Activated T-cell treated with anti-CD3 and anti-CD28 coated beads for 4 hours (primary cell): ENCODE data around the gene MPEG1.

Source experiments
- DNase-seq: peaks from one replicate; pipeline ENCODE4 v3.0.0-alpha.2; 2020

MPEG1 gene

DNA sequence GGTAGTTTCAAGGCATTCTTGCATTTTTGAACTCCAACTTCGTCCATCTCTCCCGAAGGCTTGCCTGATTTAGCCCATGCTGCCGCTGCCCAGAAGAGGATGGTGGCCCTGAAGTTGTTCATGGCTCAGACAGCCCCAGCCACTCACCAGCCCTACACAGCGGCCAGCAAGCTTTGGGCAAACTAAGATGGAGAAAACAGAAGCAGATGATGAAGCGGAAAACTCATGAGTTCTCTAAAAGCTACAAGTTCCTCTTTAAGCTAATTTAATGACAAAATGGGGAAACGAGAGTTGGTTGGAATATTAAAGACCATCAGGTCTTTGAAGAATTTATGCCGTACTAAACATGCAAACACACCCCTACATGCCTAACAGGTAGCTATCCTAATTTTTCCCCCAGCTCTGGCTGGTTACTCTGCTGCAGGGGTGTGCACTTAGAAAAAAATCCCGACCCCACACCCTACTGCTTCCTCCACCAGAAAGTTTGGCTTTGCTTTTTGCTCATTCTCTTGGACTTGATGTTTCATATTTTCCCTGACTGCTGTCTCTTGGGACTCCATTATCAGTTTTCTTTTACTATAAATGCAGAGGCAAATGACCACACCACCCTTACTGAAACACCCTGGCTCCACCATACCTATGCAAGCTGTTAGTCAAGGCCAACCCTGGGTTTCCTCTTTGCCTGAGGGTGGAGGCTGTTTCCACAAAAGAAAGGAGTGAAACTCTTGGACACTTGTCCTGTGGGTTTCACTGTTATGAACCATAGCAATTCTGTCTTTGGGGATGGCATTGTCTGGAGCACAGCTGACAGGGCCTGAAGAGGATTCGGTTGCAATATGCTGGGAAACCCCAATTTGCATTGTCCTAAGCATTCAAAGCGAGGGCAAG is at the start of gene MPEG1:
Gene MPEG1, minus strand, starts transcription at position 184 of the 888 bp plus-strand sequence. Its CDS starts 62 bp downstream, at position 122.
- no peak for DNase-seq

DNA sequence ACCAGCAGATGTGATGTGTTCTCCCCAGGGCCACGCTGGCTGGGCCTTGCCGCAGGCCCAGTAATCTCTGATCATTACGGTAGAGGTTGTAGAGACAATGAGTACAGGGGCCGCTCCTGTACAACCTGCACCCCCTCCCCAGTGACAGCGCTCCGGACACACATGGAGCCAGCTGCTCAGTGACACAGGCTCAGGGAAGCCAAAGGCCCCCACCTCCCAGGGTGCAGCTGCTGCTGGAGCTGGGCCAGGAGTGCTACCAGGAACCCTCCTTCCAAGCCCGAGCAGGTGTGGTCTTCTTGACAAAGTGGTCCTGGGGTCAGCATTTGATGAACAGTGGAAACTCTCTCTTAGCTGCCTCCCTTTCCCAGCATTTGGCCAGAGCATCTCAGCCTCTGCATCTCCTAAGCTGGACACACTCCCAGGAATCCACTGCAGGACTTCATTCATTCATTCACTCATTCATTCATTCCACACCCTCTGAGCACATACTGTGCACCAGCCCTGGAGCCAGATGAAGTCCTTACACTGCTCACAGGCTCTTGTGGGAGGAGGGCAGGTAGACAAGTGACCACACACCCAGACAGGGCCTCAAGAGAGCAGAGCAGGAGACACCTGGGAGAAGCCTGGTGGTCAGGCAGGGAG is 49.6 kb upstream of the MPEG1 start:
- no peak for DNase-seq

DNA sequence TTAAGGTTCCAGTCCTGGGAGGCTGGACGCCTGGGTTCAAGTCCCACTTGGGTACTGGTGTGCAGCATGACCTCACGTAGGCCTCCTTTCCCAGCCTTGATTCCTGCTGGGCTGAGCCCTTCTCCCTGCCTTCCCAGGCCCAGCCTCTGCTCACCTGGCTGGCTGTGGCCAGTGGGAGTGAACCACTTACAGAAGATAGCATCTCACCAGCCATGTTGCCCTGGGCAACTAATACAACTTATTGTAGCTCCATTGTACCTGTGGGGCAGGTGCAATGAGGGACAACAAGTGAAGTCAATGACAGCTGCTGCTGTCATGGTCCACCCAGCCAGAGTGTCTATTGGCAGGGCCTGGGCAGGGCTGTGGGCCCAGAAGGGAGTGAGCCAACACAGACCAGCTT is 48.4 kb upstream of the MPEG1 start:
- no peak for DNase-seq

DNA sequence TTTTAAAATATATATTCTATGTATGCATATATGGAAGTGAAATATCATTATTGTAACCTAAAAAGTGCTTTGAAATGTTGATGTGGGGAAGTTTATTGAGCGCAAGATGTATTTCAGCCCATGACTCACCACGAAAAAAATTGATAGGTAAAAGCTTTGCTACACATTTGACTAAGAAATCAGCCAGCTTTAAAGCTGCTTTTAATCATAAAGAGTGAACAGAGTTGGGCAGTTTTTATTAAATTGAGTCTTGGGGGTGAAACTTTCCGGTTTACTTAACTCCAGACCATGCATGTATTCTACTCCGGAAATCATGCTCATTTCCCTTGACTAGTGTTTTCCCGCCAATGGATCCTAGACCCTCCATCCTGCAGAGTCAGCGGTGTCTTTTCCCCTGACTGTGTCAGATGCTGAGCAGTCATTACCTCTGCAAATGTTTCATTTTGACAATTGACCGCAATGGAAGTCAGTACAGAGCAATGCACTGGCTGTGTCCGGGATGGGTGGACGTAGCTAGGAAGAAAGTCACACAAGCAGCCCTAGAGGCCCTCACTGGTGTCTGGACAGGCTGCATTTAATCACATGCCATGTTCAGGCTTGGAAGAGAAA is 47.2 kb upstream of the MPEG1 start:
- DNase-seq, result no peak

- DNase-seq, result no peak
Measured at GRCh38 chr11:59259047-59259446, 46.3 kb upstream of the MPEG1 start.

- no peak for DNase-seq
Measured at GRCh38 chr11:59255281-59255680, 42.6 kb upstream of the MPEG1 start.

DNA sequence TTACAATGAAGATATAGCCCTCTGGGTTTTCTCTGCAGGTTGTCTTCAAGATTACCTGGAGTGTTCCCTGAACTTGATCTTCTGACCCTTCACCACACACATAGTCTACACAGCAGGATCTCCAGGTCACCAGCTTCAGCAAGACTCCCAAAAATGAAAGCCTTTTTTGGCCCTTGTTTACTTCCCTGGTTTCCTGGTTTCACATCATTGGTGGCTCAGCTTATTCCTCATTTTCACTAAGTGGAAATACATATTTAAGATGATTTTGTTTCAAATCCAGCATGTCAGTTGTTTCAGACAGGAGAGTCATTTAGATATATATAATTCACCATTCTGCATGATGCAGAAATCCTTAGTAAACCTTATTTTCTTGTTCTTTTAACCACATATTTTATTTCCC is 41.6 kb upstream of the MPEG1 start:
- no peak for DNase-seq

GRCh38 chr11:59253001-59253400 is 40.3 kb upstream of the MPEG1 start:
- no peak for DNase-seq

DNA sequence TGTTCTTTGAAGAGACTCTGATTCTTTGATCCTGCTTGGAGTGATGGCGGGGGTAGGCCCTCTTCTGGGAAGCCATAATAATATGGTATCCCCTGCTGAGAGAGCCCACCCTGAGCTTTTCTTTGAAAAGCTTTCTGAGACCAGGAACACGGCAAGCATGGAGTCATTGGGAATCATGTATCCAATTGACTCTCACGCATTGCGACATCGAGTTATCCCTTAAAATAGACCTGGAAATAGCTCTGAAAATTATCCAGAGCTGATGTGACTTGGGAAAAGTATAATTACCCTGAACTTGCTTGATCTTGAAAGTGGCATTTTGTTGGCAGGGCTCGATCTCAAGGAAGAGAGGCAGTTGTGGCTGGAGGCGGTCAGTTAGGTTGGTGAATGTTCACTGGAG is 36.8 kb upstream of the MPEG1 start:
- no peak for DNase-seq

GRCh38 chr11:59247531-59248227 is 35.0 kb upstream of the MPEG1 start:
- DNase-seq, result no peak

GRCh38 chr11:59243633-59244032 is 30.9 kb upstream of the MPEG1 start:
- DNase-seq, result no peak

DNA sequence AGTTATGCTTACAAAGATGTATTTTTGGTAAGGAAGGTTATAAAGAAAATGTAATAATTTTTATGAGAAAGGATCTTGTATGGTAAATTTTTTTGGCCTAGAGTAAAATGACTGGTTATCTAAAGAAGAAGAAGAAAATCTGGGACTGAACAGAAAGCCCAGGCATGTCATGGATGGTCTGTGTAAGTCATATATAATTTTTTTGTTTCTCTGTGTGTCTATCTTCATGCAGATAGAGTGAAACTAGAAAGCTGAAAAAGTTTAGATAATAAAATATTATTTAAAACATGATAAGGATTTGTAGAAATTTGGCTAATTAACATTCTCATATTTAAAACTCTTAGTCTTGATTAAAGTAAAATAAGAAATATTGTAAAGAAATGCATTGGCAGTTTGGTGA is 27.6 kb upstream of the MPEG1 start:
- no peak for DNase-seq

GRCh38 chr11:59226396-59226795 is 13.7 kb upstream of the MPEG1 start:
- DNase-seq, result no peak

DNA sequence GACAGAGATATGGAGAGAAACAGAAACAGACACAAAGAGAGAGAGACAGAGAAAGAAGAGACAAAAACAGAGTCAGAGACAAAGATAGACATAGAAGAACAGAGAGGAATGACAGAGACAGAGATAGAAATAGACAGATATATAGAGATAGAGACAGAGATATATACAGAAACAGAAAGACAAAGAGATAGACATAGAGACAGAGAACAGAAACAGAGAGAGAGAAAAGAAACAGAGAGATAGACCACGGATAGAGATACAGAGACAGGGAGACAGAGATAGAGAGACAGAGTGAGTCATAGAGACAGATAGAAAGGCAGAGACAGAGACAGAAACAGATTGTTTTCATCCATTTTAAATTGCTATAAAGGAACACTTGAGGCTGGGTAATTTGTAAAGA is 12.3 kb upstream of the MPEG1 start:
- DNase-seq, result no peak

DNA sequence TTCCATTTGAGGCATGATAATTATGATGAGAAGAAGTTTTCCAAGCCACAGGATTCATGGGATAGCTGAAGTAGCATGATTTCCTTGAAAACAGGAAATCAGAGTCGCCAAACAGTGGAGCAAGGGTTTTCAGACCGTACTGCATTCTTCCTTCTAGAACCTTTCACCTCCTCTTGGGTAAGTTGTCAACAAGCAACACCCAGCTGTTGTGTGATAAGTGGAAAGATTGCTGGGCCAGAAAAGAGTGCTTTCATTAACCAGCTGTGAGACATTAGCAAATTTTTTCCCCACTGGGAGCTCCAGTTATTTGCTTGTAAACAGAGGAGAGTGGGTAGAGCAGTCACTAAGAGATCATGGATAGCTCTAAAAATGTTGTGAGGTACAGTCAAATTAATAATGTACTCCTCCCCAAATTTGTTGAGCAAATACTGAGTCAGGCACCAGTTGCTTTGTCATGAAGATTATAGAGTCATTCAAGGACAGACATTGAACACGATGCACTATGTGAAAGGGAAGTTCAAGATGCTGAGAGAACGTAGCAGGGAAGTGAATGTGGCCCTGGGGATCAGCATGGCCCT is 11.7 kb upstream of the MPEG1 start:
- no peak for DNase-seq

- DNase-seq, result no peak
Measured at GRCh38 chr11:59223611-59224010, 10.9 kb upstream of the MPEG1 start.

DNA sequence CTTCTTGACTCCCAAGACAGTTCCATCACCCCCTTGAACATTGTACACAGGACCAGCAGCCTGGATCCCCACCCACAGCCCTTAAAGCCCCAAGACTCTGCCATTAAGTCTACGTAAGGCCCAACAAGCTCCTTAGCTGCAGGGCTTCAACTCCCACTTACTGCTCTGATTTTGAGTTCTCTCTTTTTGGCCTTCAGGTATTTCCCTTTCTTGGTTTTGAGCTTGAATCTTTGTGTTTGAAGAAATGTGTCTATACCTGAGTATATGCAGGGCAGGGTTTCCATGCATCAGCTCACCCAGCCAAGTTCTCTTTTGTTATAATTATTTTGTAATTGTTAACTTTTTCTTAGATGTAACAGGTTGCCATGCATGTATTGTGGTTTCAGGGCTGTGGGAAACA is 10.4 kb upstream of the MPEG1 start:
- DNase-seq, result no peak

DNA sequence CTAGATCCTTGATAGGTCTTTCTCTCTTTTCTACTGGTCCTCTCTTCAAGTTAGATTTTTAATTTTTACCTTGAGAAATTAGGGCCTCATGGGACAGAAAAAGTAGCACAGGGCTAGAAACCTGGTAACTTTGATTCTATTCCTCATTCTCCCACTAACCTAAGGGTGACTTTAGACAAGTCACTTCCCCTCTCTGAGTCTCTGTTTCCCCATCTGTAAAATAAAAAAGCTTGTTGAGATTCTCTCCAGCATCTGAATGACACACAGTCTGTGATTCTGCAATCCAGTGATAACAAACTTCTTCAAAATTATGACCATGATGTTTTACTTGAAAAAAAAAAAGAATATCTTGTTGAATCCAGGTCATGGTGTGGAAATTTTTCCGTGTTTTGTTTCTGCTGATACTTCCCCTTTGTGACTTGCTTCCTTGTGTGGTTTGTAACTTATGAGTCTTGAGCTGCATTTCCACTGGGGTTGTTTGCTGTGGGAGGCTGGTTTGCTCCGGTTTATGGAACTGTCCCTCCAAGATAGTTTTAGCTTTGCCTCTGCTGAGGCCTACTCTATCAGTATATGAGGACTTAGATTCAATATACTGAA is 9.8 kb upstream of the MPEG1 start:
- DNase-seq, result no peak

DNA sequence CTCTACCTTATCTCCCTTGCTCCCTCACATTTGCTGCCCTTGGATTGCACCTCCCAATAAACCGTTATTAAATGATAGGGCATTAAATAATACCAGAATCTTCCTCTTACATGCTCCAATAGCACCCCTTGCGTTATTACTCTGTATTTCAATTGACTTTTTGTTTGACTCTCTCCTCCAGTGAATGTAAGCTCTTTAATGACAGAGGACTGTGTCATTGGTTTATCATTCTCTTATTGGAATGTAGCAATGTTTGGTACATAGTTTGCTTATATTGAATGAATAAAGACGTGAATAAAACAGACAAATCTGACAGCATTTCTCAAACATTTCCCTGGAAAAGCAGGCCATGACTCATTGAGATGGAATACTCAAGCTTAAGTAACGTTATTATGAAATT is 8.7 kb upstream of the MPEG1 start:
- no peak for DNase-seq

DNA sequence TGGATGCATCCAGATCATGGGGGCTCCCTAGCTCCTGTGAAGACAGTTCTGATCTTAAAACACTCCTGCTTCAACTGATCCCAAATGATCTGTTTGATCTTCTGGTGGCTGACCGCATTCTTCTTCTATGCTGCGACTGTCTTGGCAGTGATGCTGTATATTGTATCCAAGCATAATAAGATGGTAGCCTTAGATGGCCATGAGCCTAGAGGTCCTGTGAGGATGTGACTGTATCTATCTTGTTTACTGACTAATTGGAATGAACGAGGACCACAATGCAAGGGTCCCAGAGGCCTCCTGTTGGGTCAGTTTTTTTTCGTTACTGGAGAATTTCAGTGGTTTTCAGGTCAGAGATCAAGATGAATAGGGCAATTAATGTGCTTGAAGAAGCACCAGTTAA is 7.1 kb upstream of the MPEG1 start:
- no peak for DNase-seq

DNA sequence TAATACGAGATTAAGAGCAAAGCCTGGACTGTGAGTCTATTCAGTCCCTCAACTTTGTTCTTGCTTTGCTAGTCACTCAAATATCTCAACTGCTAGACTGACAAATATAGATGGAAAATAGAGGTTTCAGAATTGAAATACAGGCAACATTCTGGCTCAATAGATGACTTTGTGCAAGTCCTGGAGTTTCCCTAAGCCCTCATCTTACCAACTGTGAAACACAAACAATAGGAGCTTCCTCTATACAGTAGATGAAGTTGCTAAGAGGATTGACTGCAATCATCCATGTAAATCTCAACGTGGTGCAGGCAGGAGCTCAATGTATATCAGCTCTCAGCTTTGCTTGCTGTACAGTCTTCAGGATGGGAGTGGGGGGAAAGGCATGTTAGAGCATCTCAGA is 6.2 kb upstream of the MPEG1 start:
- no peak for DNase-seq

- no peak for DNase-seq
Measured at GRCh38 chr11:59218319-59218718, 5.6 kb upstream of the MPEG1 start.
